GM21526 (cell line): Measurements from ENCODE around the gene SETD3.
A peak's percentile ranks its signal among the peaks of the same experiment; 100 is the strongest.

Source experiments
- ATAC-seq: cut with Tn5 transposase; IDR thresholded peaks from one replicate; pipeline ENCODE4 v1.9.1; 2021; ENCODE audit warnings: moderate library complexity; ENCODE audit not compliant: unreplicated experiment, low FRiP score

SETD3 gene

DNA sequence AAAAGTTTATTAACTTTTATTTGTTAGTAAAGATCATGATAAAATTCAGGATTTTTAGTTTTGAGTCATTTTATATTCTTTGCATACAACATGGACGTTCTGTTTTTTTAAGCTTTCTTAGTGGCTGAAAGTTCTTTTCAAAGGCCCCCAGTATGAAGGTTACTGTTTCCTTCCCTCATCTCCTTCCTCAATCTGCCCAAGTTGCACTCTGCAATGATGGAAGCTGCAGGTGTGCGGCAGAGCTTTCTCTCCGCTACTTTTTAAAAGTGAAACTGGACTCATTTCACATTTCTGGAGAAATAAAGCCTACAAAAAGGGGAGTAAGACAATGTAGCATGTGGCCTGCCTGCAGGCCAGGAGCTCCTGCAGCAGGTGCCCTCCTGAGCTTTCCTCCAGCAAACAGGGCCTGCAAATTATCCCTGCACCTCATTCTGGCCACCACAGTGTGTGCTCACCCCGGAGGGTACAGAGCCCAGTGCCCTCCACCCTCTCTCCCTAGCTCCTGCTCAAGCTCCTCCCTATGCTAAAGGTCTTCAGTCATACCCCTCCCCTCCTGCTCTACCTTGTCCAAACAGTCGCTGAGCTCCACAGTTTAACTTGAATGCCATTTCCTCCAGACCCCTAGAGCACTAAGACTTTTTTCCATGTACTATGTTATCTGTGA, 78.9 kb downstream of the SETD3 start:
- ATAC-seq = no peak

DNA sequence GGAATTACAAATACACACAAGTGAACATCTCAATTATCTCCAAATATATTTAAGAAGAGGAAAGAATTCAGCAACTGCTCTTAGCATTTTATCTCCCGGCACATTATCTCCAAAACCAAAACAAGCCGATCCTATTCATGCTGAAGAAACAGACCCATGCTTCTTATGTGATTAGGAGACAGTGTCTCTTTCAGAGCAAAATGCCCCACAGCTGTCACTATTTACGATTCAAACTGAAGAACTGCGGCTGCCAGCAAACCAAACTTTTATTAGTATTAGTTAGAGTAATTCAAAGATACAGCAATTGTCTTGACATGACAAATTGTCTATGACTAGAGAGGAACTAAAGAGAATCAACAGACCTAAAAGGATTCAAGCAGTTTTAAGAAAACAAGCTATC, 79.4 kb downstream of the SETD3 start:
- no peak for ATAC-seq

DNA sequence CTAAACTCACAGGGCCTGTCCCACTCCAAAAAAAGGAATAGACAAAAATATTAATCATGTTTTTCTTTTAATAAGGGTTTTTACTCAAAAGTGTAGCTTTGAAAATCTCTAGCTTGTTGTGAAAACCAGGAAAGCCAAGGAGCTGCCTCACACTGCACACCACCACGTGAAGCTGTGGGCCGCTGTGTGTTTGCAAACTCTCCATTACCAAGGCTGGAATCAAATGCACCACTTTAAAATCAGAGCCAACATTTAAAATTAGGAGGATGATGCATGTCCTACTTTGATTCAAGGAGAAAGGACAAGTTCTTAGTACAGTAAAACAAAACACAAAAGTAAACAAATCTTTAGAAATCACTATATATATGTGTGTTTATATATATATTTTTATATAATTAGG, 83.0 kb downstream of the SETD3 start:
- no peak for ATAC-seq

- no peak for ATAC-seq
These were observed 84.6 kb downstream of the SETD3 start for GRCh38 chr14:99395909-99396530.

DNA sequence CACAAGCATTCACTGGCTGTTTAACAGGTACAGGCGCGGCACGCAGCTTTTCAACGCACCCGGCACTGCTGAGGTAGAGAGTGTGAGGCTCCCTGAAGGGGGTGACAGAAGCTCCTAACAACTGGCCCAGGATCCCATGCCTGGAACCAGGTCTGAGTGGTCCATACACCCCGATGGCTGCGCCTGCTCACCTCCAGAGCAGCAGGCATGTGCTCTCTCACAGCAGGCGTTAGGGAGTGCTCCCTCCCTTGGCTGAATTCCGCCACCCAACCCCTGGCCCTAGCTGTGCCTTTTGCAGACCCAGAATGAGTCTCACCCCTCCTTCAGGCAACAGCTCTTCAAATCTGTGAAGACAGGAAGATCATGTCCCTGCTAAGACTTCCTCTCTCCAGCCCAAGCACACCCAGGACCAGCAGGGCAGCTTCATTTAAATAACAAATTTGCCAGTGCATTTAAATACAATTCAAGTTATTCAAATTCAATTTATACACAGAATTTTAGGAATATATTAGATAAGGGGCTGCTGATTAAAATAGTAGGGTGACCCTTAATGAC, 86.0 kb downstream of the SETD3 start:
- no peak for ATAC-seq

GRCh38 chr14:99393059-99393655, 87.5 kb downstream of the SETD3 start:
- peak; percentile 59 for ATAC-seq

DNA sequence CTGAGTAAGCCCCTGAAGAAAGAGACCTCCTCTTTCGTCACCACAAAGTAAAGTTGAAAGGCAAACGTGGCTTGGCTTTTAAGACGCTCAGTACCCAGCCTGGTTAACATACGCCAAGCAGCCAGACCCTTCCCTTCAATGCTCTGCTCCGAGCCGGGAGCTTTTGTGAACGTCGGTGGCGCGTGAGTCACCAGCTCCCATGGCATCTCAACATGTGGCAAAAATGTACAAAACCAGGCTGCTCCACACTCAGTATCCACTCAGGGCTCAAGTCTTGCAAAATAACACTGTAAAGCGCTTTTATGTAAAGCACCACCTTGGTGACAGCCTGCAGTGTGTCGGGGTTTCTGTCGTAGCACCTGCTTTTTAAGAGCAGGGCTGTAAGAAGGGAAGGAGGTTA, 89.0 kb downstream of the SETD3 start:
- no peak for ATAC-seq

DNA sequence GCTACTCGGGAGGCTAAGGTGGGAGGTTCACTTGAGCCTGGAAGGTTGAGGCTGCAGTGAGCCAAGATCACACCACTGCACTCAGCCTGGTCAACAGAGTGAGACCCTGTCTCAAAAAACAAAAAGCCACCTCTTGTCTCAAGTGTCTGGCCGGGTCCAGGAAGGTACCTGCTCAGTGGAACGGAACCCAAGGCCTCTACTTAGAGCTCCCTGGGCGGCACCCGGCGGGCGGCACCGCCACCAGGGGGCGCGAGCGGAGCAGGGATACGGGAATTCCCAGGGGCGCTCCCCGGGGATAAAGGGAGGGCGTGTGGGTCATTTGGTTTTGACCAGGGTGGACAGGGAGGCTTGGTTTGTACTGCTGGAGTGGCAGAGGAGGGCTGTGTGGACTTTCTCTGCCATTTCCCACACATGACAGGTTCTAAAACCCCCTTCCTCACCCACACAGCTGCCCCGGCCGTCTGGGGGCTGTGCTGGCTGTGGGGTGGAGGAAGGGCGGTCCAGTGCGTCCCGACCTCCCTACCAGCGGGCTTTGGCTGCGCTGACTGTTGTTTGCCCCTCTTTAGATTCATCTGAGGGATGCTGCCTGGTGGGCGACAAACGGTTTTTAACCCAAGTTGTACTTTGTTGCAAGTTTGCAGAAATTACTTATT, 91.4 kb downstream of the SETD3 start:
- ATAC-seq = no peak

GRCh38 chr14:99388286-99388685, 92.4 kb downstream of the SETD3 start:
- ATAC-seq = no peak

DNA sequence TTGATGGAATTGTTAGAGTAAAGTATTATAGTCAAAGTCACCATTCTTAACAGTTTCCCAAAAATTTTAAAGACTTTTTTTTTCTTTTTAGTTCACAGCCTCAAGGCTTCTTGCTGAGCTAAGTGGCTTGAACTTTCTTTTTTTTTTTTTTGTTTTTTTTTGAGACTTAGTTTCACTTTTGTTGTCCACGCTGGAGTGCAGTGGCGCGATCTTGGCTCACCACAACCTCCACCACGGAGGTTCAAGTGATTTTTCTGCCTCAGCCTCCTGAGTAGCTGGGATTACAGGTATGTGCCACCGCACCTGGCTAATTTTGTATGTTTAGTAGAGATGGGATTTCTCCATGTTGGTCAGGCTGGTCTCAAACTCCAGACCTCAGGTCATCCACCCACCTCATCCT, 92.8 kb downstream of the SETD3 start:
- no peak for ATAC-seq

DNA sequence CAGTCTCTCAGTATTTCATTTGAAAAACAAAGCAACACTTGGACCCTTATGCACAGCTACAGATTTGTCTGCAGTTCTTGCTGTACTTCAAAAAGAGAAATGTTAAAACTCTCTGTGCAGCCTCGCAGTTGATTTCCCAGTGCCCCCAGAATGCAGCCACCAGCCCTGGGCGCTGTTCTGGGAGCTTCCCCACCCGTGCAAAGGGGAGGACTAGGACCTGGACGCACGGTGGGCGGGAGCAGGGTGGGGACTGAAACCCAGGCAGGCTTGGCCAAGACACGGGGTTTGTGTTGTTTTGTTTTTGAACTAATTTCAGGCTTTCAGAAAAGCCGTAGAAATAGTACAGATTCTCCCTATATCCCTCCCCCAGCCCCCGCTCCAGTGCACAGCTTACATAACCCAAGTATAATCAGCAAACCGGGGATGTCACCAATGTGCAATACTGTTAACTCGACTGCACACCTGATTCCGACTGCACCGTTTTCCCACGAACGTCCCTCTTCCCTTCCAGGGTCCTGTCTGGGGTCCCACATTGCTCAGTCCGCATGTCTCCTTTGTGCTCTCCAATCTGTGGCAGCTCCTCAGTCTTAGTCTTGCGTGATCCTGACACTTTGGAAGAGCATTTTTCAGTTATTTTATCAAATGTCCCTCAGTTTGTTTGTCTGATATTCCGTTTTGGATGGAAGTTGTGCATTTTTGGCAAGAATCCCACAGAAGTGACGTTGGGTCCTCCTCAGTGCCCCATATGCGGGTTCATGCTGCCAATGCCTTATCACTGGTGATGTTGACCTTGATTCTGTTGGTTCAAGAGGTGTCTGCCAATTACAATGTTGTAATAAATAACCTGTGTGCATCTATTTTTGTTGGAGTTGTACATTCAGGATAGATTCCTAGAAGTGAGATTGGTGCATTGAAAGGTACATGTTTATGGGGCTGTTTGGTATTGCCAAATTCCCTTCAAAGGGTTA, 95.9 kb downstream of the SETD3 start:
- no peak for ATAC-seq

- no peak for ATAC-seq
These were observed 96.9 kb downstream of the SETD3 start for GRCh38 chr14:99383472-99384449.

- ATAC-seq = no peak
These were observed 97.7 kb downstream of the SETD3 start for GRCh38 chr14:99382781-99383471.

- no peak for ATAC-seq
These were observed 98.6 kb downstream of the SETD3 start for GRCh38 chr14:99382071-99382470.

GRCh38 chr14:99381688-99382060, 99.0 kb downstream of the SETD3 start:
- ATAC-seq = no peak

DNA sequence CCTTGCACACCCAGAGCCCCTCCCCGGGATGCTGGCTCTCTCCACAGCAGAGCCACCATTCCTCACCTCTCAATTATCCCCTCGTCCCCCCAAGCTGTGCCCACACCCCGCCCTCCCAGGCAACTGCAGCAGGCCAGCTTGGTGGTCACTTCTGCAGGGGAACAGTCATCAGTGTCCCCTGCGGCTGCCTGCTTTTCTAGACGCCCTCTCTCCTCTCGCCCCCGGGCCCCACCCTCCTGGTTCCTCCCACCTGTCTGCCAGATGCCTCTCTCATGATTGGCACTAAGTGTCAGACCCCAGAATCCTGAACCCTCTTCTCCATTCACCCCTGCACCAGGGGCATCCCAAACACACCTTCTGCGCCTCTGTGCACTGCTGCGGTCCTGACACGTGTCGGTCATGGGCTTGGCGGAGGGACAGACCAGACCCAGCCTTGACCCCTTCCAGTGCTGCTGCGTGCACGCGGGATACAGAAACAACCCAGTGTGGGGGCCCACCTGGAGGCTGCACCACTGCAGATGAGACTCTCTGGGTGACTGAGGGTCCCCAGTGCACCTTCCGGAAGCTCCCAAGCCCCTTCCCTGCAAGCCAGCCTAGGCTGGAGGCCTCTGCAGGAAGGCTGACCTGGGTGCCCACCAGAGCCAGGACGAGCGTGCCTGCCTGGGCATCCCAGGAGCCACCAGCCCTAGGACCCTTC, 99.5 kb downstream of the SETD3 start:
- ATAC-seq = no peak

DNA sequence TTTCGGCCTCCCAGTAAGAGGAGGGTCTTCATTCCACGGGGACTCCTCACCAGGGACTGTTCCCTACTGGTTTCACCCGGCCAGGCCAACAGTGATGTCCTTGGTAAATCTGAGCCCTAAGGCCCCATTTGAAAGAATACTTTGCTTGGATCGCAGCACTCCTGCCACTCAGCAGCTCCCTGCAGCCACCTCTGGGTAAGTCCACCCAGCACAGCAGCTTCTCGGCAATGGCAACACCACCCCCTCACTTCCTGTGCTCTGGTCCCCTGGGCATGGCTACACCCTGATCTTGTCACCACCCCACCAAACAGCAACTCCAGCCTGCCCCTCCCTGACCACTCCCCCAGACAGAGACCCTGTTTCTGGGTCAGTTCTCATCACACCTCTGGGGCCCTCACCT, 100.3 kb downstream of the SETD3 start:
- ATAC-seq = no peak

- no peak for ATAC-seq
These were observed 101.9 kb downstream of the SETD3 start for GRCh38 chr14:99378782-99379214.
